ENCODE results near the gene RAX2.

Gene RAX2

DNA sequence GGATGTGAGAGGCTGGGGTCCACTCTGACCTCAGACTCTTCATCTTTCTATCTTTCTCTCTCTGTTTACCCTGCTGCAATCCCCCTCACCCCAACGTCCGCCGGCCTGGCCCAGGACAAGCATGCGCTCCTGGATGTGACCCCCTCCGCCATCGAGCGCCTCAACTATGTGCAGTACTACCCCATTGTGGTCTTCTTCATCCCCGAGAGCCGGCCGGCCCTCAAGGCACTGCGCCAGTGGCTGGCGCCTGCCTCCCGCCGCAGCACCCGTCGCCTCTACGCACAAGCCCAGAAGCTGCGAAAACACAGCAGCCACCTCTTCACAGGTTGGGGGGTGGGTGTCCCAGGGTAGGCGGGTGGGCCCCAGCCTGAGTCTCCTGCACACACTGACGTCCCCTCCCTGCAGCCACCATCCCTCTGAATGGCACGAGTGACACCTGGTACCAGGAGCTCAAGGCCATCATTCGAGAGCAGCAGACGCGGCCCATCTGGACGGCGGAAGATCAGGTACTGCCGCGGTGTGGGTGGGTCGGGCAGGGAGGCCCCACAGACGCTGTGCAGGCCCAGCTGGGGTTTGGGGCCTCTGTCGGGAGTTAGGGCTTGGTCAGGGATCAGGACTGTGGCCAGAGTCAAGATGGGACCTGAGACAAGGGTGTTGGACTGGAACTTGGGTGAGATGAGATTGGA, 25.5 kb downstream of the RAX2 start:
- Histone ChIP-seq H3K27ac (peak overlapping the region; percentile 55), H3K36me3 (peaks cover 71% of the 10 kb centered on the region), H3K9me3 (ENCODE audit: severe bottlenecking) (no peaks in the 10 kb centered on the region), H3K4me3 (ENCODE audit: low read depth, low read length) (no peak overlapping the region), H3K27me3 (ENCODE audit: insufficient read depth, low read depth, severe bottlenecking) (no peaks in the 10 kb centered on the region)
- TF ChIP-seq, protein P1, sequence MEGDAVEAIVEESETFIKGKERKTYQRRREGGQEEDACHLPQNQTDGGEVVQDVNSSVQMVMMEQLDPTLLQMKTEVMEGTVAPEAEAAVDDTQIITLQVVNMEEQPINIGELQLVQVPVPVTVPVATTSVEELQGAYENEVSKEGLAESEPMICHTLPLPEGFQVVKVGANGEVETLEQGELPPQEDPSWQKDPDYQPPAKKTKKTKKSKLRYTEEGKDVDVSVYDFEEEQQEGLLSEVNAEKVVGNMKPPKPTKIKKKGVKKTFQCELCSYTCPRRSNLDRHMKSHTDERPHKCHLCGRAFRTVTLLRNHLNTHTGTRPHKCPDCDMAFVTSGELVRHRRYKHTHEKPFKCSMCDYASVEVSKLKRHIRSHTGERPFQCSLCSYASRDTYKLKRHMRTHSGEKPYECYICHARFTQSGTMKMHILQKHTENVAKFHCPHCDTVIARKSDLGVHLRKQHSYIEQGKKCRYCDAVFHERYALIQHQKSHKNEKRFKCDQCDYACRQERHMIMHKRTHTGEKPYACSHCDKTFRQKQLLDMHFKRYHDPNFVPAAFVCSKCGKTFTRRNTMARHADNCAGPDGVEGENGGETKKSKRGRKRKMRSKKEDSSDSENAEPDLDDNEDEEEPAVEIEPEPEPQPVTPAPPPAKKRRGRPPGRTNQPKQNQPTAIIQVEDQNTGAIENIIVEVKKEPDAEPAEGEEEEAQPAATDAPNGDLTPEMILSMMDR (IDR thresholded peaks at IDR 0.05; ENCODE audit: low read depth, low read length) = no peak
- peak; percentile 47 for DNase-seq

DNA sequence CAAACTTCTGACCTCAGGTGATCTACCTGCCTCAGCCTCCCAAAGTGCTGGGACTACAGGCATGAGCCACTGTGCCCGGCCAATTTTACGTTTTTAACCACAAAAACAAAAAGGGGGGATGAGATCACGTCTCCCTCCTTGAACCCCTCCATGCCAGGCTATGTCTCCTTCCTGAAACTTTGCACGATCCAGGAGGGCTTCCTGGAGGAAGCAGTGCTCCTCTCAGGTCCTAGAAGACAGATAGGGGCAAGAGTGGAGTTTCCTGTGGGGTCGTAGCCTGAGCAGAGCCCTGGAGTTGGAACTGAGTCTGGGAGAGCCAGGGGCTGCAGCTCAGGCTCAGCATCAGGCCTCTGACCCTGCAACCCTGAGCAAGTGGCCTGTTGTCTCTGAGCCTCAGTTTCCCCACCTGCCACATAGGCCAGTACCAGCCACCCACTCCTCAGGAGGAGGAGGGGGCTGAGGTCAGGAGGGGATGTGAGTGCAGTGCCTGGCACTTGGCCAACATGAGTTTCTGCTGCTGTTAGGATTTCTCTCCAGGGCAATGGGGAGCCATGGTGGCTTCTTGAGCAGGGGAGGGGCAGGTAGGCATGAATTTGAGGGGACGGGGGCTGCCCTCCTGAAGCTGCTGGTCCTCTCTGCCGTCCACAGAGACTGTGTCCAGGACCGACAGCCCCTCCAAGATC, 26.5 kb downstream of the RAX2 start:
- H3K4me3 ChIP-seq (ENCODE audit: low read depth, low read length) = no peak overlapping the region
- no peak for DNase-seq
- no peaks in the 10 kb centered on the region for H3K27me3 ChIP-seq (ENCODE audit: insufficient read depth, low read depth, severe bottlenecking)
- TF ChIP-seq, protein P1 (IDR thresholded peaks at IDR 0.05; ENCODE audit: low read depth, low read length) = no peak
- H3K9me3 ChIP-seq (ENCODE audit: severe bottlenecking) = no peaks in the 10 kb centered on the region
- H3K36me3 ChIP-seq = peaks cover 71% of the 10 kb centered on the region
- no peak overlapping the region for H3K27ac ChIP-seq

DNA sequence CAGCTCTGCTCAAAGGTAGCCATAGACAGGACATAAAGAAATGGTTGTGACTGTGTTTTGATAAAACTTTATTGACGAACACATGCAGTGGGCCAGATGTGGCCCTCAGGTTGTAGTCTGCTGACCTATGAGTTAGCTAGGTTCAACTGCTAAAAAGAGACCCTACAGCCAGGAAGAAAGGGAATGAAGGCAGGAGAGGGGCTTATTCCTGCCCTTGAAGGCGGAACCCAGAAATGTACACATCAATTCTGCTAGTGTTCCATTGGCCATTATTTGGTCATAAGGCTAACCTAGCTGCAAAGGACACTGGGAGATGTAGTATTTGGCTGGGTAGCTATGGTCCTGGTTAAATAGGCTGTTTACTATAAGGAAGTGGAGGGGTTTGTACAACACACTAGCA, 28.5 kb downstream of the RAX2 start:
- TF ChIP-seq, protein P1 (IDR thresholded peaks at IDR 0.05; ENCODE audit: low read depth, low read length) = no peak
- H3K9me3 ChIP-seq (ENCODE audit: severe bottlenecking) = no peaks in the 10 kb centered on the region
- no peak overlapping the region for H3K4me3 ChIP-seq (ENCODE audit: low read depth, low read length)
- H3K27me3 ChIP-seq (ENCODE audit: insufficient read depth, low read depth, severe bottlenecking) = no peaks in the 10 kb centered on the region
- peaks cover 72% of the 10 kb centered on the region for H3K36me3 ChIP-seq
- no peak overlapping the region; the same call in 1 of the 2 replicates for H3K27ac ChIP-seq
- DNase-seq = no peak

DNA sequence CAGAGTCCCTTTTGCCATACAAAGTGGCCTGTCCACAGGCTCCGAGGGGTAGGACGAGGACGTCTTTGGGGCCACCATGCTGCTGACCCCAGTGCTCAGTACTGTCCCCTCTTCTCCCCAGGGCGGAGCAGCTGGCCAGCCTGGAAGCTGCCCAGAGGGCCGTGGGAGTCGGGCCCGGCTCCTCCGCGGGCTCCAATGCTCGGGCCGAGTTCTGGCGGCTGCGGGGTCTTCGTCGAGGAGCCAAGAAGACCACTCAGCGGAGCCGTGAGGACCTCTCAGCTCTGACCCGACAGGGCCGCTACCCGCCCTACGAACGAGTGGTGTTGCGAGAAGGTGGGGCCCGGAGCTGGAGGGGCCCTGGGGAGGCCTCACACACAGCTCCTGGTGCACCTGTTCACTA, 31.6 kb downstream of the RAX2 start:
- no peaks in the 10 kb centered on the region for H3K9me3 ChIP-seq (ENCODE audit: severe bottlenecking)
- no peaks in the 10 kb centered on the region for H3K27me3 ChIP-seq (ENCODE audit: insufficient read depth, low read depth, severe bottlenecking)
- H3K27ac ChIP-seq = no peak overlapping the region
- DNase-seq = no peak
- peaks cover 74% of the 10 kb centered on the region for H3K36me3 ChIP-seq
- TF ChIP-seq, protein P1 (IDR thresholded peaks at IDR 0.05; ENCODE audit: low read depth, low read length) = no peak
- H3K4me3 ChIP-seq (ENCODE audit: low read depth, low read length) = no peak overlapping the region

DNA sequence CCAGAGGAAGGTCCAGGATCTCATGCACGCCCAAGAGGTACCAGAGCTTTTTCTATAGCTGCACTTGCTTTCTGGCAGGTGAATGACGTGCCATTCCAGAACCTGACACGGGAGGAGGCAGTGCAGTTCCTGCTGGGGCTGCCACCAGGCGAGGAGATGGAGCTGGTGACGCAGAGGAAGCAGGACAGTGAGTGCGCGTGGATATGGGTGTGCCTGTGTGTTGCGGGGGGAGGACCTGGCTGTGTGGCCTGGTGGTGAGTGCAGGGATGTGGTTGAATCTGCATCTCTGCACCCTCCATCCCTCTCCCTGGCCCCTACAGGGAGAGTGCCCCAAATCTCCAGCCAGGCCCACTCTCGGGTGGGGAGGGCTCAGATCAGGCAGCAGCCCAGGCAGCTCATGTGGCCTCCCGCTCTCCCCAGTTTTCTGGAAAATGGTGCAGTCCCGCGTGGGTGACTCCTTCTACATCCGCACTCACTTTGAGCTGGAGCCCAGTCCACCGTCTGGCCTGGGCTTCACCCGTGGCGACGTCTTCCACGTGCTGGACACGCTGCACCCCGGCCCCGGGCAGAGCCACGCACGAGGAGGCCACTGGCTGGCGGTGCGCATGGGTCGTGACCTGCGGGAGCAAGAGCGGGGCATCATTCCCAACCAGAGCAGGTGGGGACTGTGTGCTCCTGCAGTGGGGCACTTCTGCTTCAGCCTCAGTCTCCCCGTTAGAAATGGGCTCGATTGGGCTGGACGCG, 33.4 kb downstream of the RAX2 start:
- Histone ChIP-seq H3K9me3 (ENCODE audit: severe bottlenecking) (no peaks in the 10 kb centered on the region), H3K4me3 (ENCODE audit: low read depth, low read length) (no peak overlapping the region), H3K27ac (no peak overlapping the region), H3K27me3 (ENCODE audit: insufficient read depth, low read depth, severe bottlenecking) (no peaks in the 10 kb centered on the region), H3K36me3 (peaks cover 76% of the 10 kb centered on the region)
- TF ChIP-seq, protein P1 (IDR thresholded peaks at IDR 0.05; ENCODE audit: low read depth, low read length) = no peak
- no peak for DNase-seq
